ENCODE data around the gene ANKRD6.

ANKRD6 gene

GRCh38 chr6:89503641-89504040 is 70.7 kb downstream of the ANKRD6 start:
- CTCF ChIA-PET, result no interaction called here
- POLR2A ChIA-PET, result no interaction called here

GRCh38 chr6:89505847-89506246 is 72.9 kb downstream of the ANKRD6 start:
- ChIA-PET CTCF (no interaction called here), POLR2A (no interaction called here)
- TF ChIP-seq, protein P1, sequence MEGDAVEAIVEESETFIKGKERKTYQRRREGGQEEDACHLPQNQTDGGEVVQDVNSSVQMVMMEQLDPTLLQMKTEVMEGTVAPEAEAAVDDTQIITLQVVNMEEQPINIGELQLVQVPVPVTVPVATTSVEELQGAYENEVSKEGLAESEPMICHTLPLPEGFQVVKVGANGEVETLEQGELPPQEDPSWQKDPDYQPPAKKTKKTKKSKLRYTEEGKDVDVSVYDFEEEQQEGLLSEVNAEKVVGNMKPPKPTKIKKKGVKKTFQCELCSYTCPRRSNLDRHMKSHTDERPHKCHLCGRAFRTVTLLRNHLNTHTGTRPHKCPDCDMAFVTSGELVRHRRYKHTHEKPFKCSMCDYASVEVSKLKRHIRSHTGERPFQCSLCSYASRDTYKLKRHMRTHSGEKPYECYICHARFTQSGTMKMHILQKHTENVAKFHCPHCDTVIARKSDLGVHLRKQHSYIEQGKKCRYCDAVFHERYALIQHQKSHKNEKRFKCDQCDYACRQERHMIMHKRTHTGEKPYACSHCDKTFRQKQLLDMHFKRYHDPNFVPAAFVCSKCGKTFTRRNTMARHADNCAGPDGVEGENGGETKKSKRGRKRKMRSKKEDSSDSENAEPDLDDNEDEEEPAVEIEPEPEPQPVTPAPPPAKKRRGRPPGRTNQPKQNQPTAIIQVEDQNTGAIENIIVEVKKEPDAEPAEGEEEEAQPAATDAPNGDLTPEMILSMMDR (IDR thresholded peaks at IDR 0.05; ENCODE audit: insufficient read depth, low read length, missing control alignments), result no peak
- no peak for DNase-seq (ENCODE audit: low read depth, low spot score)
- no peak overlapping the region for H3K4me3 ChIP-seq (ENCODE audit: low read depth, low read length)

More at GRCh38 chr6:89503641-89504040, 70.7 kb downstream of the ANKRD6 start:
- TF ChIP-seq, protein P1 (IDR thresholded peaks at IDR 0.05; ENCODE audit: insufficient read depth, low read length, missing control alignments), result no peak
- no peak for DNase-seq (ENCODE audit: low read depth, low spot score)
- H3K4me3 ChIP-seq (ENCODE audit: low read depth, low read length), result no peak overlapping the region

DNA sequence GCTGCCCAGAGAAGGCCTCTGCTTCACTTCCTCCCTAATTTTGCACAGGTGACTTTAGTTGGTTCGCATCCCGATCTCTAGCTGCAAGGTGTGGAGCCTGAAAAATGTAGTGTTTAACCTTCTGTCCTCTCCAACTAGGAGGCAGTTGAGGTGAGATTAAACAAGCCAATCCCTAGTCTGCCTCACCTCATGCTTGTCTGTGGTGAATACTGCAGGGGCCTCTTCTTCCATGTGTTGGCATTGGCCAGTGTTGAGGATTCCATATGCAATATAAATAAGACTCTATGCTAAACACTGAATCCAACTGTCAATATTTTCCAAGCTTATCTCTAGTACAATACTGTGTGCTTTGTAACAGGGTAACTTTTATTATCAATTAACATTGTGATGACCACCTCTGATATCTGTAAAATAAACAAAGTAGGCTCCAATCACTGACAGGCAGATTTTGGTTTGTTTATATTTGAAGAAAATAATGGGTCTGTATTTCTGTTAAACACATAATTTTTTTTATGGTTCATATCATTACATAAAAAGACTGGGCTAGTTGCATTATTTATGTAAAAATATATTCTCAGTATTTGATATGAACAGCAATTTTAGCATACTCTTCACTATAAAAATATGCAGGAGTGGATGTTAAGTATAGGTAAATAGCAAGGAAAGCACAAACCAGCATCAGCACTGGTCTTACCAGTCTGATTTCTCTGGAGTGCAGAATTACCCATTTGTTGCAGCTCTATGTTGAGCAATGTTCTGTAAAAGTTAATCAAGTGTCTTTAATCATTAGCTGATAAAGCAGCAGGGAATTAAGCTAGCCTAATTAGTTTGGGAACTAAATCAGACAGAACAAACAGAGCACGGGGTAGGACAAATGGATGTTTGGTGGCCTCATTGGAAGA is 74.0 kb downstream of the ANKRD6 start:
- DNase-seq (ENCODE audit: low read depth, low spot score), result no peak
- TF ChIP-seq, protein P1 (IDR thresholded peaks at IDR 0.05; ENCODE audit: insufficient read depth, low read length, missing control alignments), result no peak
- H3K4me3 ChIP-seq (ENCODE audit: low read depth, low read length), result no peak overlapping the region
- POLR2A ChIA-PET, result no interaction called here
- CTCF ChIA-PET, result no interaction called here

DNA sequence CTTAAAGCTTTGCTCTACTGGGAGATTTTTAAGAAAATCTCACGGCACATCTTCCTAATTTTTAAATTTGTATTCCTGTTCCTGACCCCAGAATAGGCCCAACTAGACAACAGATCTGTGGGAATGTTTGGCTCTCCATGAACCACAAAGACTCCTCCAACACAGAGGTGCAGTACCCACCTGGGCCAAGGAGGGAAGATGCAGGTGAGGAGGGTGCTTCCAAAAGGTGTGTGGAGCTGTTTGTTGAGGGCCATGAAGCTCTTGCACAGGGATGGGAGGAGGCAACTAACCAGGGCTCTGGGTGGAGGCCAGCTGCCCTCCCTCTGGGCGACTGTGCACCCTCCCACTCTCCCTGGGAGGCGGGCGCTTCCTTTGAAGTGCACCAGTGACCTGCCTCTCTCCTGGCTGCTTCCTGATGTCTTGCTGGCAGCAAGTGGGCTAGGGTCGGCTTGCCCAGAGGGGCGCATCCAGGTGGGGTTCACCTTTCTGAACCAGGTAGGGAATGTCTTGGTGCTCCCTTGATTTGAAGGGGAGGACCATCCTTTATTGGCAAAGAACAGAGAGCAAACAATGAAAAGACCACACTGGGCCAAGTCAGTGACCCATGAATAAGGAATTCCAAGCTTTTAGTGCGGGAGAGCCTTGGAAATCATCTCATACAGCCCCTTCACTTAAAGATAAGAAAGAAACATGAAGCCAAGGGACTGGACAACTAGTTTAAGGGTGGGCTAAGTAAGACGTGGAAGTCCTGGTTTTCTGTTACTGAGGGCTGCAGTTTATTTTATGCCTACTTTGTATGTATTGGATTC is 76.0 kb downstream of the ANKRD6 start:
- TF ChIP-seq, protein P1 (IDR thresholded peaks at IDR 0.05; ENCODE audit: insufficient read depth, low read length, missing control alignments), result no peak
- DNase-seq (ENCODE audit: low read depth, low spot score), result no peak
- ChIA-PET POLR2A (no interaction called here), CTCF (no interaction called here)
- no peak overlapping the region for H3K4me3 ChIP-seq (ENCODE audit: low read depth, low read length)

GRCh38 chr6:89509777-89510281 is 76.9 kb downstream of the ANKRD6 start:
- CTCF ChIA-PET, result no interaction called here
- DNase-seq (ENCODE audit: low read depth, low spot score), result no peak
- POLR2A ChIA-PET, result no interaction called here

More at GRCh38 chr6:89509777-89510281, 76.9 kb downstream of the ANKRD6 start:
- TF ChIP-seq, protein P1 (IDR thresholded peaks at IDR 0.05; ENCODE audit: insufficient read depth, low read length, missing control alignments), result no peak
- no peak overlapping the region for H3K4me3 ChIP-seq (ENCODE audit: low read depth, low read length)

Measured in AG04449 (cell line).